Measurements from ENCODE around the gene LZTS2.
"Not testable (repeated sequence)": the region's sequence is repeated elsewhere in the genome, so short reads cannot be mapped to it uniquely, and the experiment has no call there.

The LZTS2 gene

GRCh38 chr10:100999742-101000126 is at the start of gene LZTS2:
TSS of gene LZTS2 (plus strand) at chr10:100999808. CDS start at chr10:101002539, 2,731 bp downstream.
- DNase-seq = no peak

GRCh38 chr10:100960251-100960650 is 39.4 kb upstream of the LZTS2 start:
- no peak for DNase-seq

GRCh38 chr10:100962351-100963080 is 37.1 kb upstream of the LZTS2 start:
- no peak for DNase-seq

- DNase-seq = no peak
These were observed 35.8 kb upstream of the LZTS2 start for GRCh38 chr10:100963826-100964225.

- DNase-seq = no peak
These were observed 33.8 kb upstream of the LZTS2 start for GRCh38 chr10:100965820-100966219.

- DNase-seq = no peak
These were observed 32.7 kb upstream of the LZTS2 start for GRCh38 chr10:100966887-100967286.

- no peak for DNase-seq
These were observed 32.3 kb upstream of the LZTS2 start for GRCh38 chr10:100967332-100967731.

GRCh38 chr10:100968062-100968736 is 31.4 kb upstream of the LZTS2 start:
- DNase-seq = no peak

- no peak for DNase-seq
These were observed 30.8 kb upstream of the LZTS2 start for GRCh38 chr10:100968863-100969186.

- DNase-seq = no peak
These were observed 30.2 kb upstream of the LZTS2 start, which contains the start of gene SEMA4G for GRCh38 chr10:100969187-100970075. TSS of gene SEMA4G (plus strand) at chr10:100969504. CDS start at chr10:100972913, 3,409 bp downstream.

GRCh38 chr10:100970076-100970913 is 29.3 kb upstream of the LZTS2 start:
- DNase-seq = no peak

- DNase-seq = no peak
These were observed 28.4 kb upstream of the LZTS2 start for GRCh38 chr10:100970914-100971811.

GRCh38 chr10:100972115-100972903 is 27.3 kb upstream of the LZTS2 start:
- no peak for DNase-seq

GRCh38 chr10:100972904-100973535 is 26.6 kb upstream of the LZTS2 start:
- DNase-seq = no peak

GRCh38 chr10:100975397-100975796 is 24.2 kb upstream of the LZTS2 start:
- DNase-seq = not testable (repeated sequence)

- no peak for DNase-seq
These were observed 22.7 kb upstream of the LZTS2 start for GRCh38 chr10:100976906-100977305.

GRCh38 chr10:100977436-100977835 is 22.2 kb upstream of the LZTS2 start:
- no peak for DNase-seq

- DNase-seq = no peak
These were observed 21.3 kb upstream of the LZTS2 start for GRCh38 chr10:100978121-100978900.

- DNase-seq = no peak
These were observed 20.8 kb upstream of the LZTS2 start for GRCh38 chr10:100978901-100979195.
